NT2/D1 (cell line): Measurements from ENCODE around the gene TM6SF1.
"Not testable (repeated sequence)": the region's sequence is repeated elsewhere in the genome, so short reads cannot be mapped to it uniquely, and the experiment has no call there.

Experiments used
- SUZ12 ChIP-seq: IDR thresholded peaks from 2 replicates; pipeline ENCODE4 v1.6.1; 2011; ENCODE audit not compliant: insufficient read length, insufficient read depth; ENCODE audit errors: extremely low read depth
- ZNF274 ChIP-seq: IDR thresholded peaks from 2 replicates; pipeline ENCODE4 v1.6.1; 2011; ENCODE audit warnings: mild to moderate bottlenecking, low read depth, low read length

- TF ChIP-seq SUZ12, ZNF274: not testable (repeated sequence)
Measured at GRCh38 chr15:83069211-83069642, 38.2 kb upstream of the TM6SF1 start.
